IMR-90 (cell line): ENCODE data around the gene DCTD. TPM values are rescaled to one million over a fixed set of nuclear protein-coding genes. Genes with fewer than 3 reads are reported as not detected.

Experiments used
- ATAC-seq: fragments of 200-7000 bp; cut with Tn5 transposase; 2 replicates; pipeline ENCODE4 v1.9.1; 2020; ENCODE audit warnings: low read depth, mild to moderate bottlenecking, moderate library complexity
- BruUV-seq: library from RNA; stranded (reverse); fragments of 400-500 nt; replicated peaks from 2 replicates; lab custom pipeline; 2021; lab: Mats Ljungman, UMichigan
- CTCF ChIA-PET: fragments of 300-600 bp; formaldehyde crosslinking; extraction: SDS; loops from one replicate; lab custom pipeline; 2021; ENCODE audit warnings: antibody characterized with exemption; lab: Yijun Ruan, JAX
- POLR2A ChIA-PET: fragments of 300-600 bp; sonication (Branson Sonifier 250); formaldehyde crosslinking; loops from one replicate; lab custom pipeline; 2022; ENCODE audit warnings: antibody characterized with exemption; ENCODE audit not compliant: unreplicated experiment; lab: Charles Lee
- DNase-seq: peaks from one replicate; pipeline ENCODE4 v3.0.0; 2013
- H2AFZ ChIP-seq: replicated peaks from 2 replicates; pipeline ENCODE3; 2013; ENCODE audit warnings: low read length, mild to moderate bottlenecking; ENCODE audit not compliant: poor library complexity
- H2AK5ac ChIP-seq: 2 replicates; pipeline ENCODE4 v1.6.1; 2013; ENCODE audit warnings: low read depth, low read length, inconsistent platforms
- H2AK9ac ChIP-seq: replicated peaks from 2 replicates; pipeline ENCODE3; 2013; ENCODE audit warnings: mild to moderate bottlenecking, low read depth, low read length, moderate library complexity; ENCODE audit not compliant: poor library complexity
- H2BK120ac ChIP-seq: 2 replicates; pipeline ENCODE4 v1.6.1; 2013; ENCODE audit warnings: low read depth, low read length, inconsistent platforms
- H2BK15ac ChIP-seq: 3 replicates; pipeline ENCODE4 v1.6.1; 2013; ENCODE audit warnings: low read depth, low read length, inconsistent platforms
- H2BK20ac ChIP-seq: 2 replicates; pipeline ENCODE4 v1.6.1; 2013; ENCODE audit warnings: low read depth, mild to moderate bottlenecking, inconsistent platforms, low read length, moderate library complexity
- H2BK5ac ChIP-seq: 2 replicates; pipeline ENCODE4 v1.6.1; 2013; ENCODE audit warnings: mild to moderate bottlenecking, low read depth, low read length, inconsistent platforms; ENCODE audit not compliant: poor library complexity, severe bottlenecking
- H3K14ac ChIP-seq: replicated peaks from 2 replicates; pipeline ENCODE4 v1.6.1; 2013; ENCODE audit warnings: low read depth, low read length, inconsistent platforms
- H3K18ac ChIP-seq: 2 replicates; pipeline ENCODE4 v1.6.1; 2013; ENCODE audit warnings: low read depth, low read length, control low read depth
- H3K23ac ChIP-seq: 2 replicates; pipeline ENCODE4 v1.6.1; 2013; ENCODE audit warnings: low read depth, low read length, inconsistent platforms
- H3K27ac ChIP-seq: 2 replicates; pipeline ENCODE4 v1.5.1; 2013; ENCODE audit warnings: mild to moderate bottlenecking, control low read depth, low read length; ENCODE audit not compliant: insufficient read depth
- H3K27me3 ChIP-seq: 2 replicates; pipeline ENCODE4 v1.6.1; 2013; ENCODE audit warnings: low read length; ENCODE audit not compliant: control insufficient read depth, insufficient read depth
- H3K36me3 ChIP-seq: 2 replicates; pipeline ENCODE4 v1.6.1; 2013; ENCODE audit warnings: low read length, mixed read lengths; ENCODE audit not compliant: control insufficient read depth, insufficient read depth
- H3K4ac ChIP-seq: 2 replicates; pipeline ENCODE4 v1.6.1; 2013; ENCODE audit warnings: low read depth, low read length, inconsistent platforms
- H3K4me1 ChIP-seq: 2 replicates; pipeline ENCODE4 v1.6.1; 2013; ENCODE audit warnings: low read length, mixed read lengths; ENCODE audit not compliant: control insufficient read depth, insufficient read depth
- H3K4me2 ChIP-seq: 2 replicates; pipeline ENCODE4 v1.6.1; 2013; ENCODE audit warnings: low read depth, mild to moderate bottlenecking, control low read depth, low read length, moderate library complexity
- H3K4me3 ChIP-seq: 2 replicates; pipeline ENCODE4 v1.5.1; 2013; ENCODE audit warnings: low read depth, mild to moderate bottlenecking, control low read depth, low read length, moderate library complexity; ENCODE audit not compliant: insufficient read depth
- H3K56ac ChIP-seq: 2 replicates; pipeline ENCODE4 v1.6.1; 2013; ENCODE audit warnings: low read length, inconsistent platforms; ENCODE audit not compliant: insufficient read depth; ENCODE audit errors: extremely low read depth
- H3K79me1 ChIP-seq, 2 experiments: 2 replicates each; pipeline ENCODE4 v1.6.1; 2013; ENCODE audit warnings: low read length in 2 of 2, inconsistent platforms in 1 of 2, low read depth in 1 of 2
- H3K9ac ChIP-seq: 2 replicates; pipeline ENCODE4 v1.6.1; 2013; ENCODE audit warnings: low read depth, low read length, control low read depth
- H3K9me1 ChIP-seq: 2 replicates; pipeline ENCODE4 v1.6.1; 2013; ENCODE audit warnings: low read length, inconsistent platforms; ENCODE audit not compliant: insufficient read depth
- H3K9me3 ChIP-seq: 2 replicates; pipeline ENCODE4 v1.6.1; 2013; ENCODE audit warnings: low read length; ENCODE audit not compliant: control insufficient read depth, insufficient read depth
- H4K20me1 ChIP-seq: 2 replicates; pipeline ENCODE4 v1.6.1; 2013; ENCODE audit warnings: low read length, inconsistent platforms; ENCODE audit not compliant: insufficient read depth
- H4K5ac ChIP-seq: 2 replicates; pipeline ENCODE4 v1.6.1; 2013; ENCODE audit warnings: mild to moderate bottlenecking, low read depth, low read length, control low read depth
- H4K8ac ChIP-seq, 2 experiments: 2 replicates each; pipeline ENCODE4 v1.6.1; 2013; ENCODE audit warnings: low read depth in 2 of 2, low read length in 2 of 2, control low read depth in 1 of 2, inconsistent platforms in 1 of 2
- H4K91ac ChIP-seq: 2 replicates; pipeline ENCODE4 v1.6.1; 2013; ENCODE audit warnings: low read depth, low read length, inconsistent platforms; ENCODE audit not compliant: insufficient read depth
- ELK1 ChIP-seq: fragments of 150-350 bp; IDR thresholded peaks from 2 replicates; pipeline ENCODE4 v1.6.1; 2016; ENCODE audit warnings: low read depth, mild to moderate bottlenecking, low read length, moderate library complexity, borderline replicate concordance
- FOS ChIP-seq: fragments of 150-350 bp; IDR thresholded peaks from 2 replicates; pipeline ENCODE4 v1.6.1; 2016; ENCODE audit warnings: low read depth, low read length
- RAD21 ChIP-seq: IDR thresholded peaks from 2 replicates; pipeline ENCODE4 v1.6.1; 2012; ENCODE audit warnings: low read length, improper control_type of control experiment
- SMC3 ChIP-seq: fragments of 150-350 bp; IDR thresholded peaks from 2 replicates; pipeline ENCODE4 v1.6.1; 2016; ENCODE audit warnings: low read depth, mild to moderate bottlenecking, antibody characterized with exemption, low read length, moderate library complexity
- USF2 ChIP-seq: fragments of 150-350 bp; IDR thresholded peaks from 2 replicates; pipeline ENCODE4 v1.6.1; 2017; ENCODE audit warnings: mild to moderate bottlenecking, antibody characterized with exemption, low read length, low read depth
- WGBS, 2 experiments: methylation state at CpG; one replicate each; pipeline versions ENCODE4 v1.1.5 to v1.1.7; 2013; ENCODE audit warnings: missing lambda C conversion rate in 2 of 2; ENCODE audit not compliant: insufficient read length in 1 of 2; ENCODE audit errors: extremely low coverage in 2 of 2; 5-methylcytosine and 5-hydroxymethylcytosine counted together
- dilution Hi-C: fragments of 300-500 bp; cut with HindIII; formaldehyde crosslinking; loops from one replicate; pipeline ENCODE4 v1.14.3; 2018; ENCODE audit warnings: low sequenced_read_pairs; ENCODE audit not compliant: unreplicated experiment
- in situ Hi-C: fragments of 300-500 bp; cut with MboI; formaldehyde crosslinking; loops from 3 replicates; pipeline ENCODE4 v1.14.3; 2019; ENCODE audit warnings: low sequenced_read_pairs, inconsistent platforms, mixed read lengths
- intact Hi-C: fragments of 100-400 bp; cut with micrococcal nuclease; formaldehyde crosslinking; loops from 2 replicates; pipeline ENCODE4 v1.10.0; 2022
- polyA plus RNA-seq, 3 experiments: library from polyadenylated mRNA; depleted of rRNA; stranded (reverse); fragments of >200 nt; gene quantifications; 2 replicates each; pipeline ENCODE4 v1.2.3, GENCODE V29; 2012; ENCODE audit warnings: low replicate concordance in 1 of 3
- total RNA-seq: library from RNA; depleted of rRNA; stranded (reverse); fragments of >200 nt; gene quantifications from 2 replicates; pipeline ENCODE4 v1.2.3, GENCODE V29; 2012
- TF ChIP-seq, protein P1 (sequence below): conservative IDR thresholded peaks from 2 replicates; pipeline ENCODE4 v1.5.1; 2012; ENCODE audit warnings: mild to moderate bottlenecking, low read depth, low read length, improper control_type of control experiment

The DCTD gene
- total and polyA plus RNA-seq, 2 of the 4 experiments (the other 2 are of a cell fraction), result 90.3 to 127 TPM

DNA sequence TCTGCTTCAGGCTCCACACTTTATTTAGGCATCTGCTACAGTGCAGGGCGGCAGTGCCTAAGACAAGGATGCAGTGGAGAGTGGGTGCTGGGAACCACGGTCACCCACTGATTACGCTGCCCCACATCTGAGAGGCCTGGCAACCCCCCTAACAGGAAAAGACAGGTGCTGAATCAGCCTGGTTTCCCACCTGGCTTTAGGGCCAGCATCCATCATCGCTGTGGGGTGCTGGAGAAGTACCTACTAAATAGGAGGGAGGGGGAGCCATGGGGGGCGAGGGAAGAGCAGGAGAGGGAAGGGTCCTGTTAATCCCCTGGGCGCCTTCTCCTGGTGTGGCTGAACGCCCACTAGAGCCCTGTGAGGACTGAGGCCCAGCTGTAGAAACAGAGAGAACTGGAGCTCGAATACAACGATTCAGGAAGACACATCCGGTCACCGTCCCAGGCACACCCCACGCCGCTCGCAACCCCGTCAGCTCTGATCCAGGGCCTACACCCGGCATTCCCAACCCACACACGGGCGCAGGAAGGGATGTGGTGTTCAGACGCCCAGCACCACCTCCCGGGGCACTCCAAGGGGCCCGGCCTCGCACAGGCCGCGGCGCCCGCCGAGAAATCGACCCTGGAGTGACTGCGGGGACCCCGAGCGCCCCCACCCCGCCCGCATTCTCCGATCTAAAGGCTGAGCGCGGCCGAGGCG is 554 bp downstream of the DCTD start (continued):
- TF ChIP-seq USF2, result no peak

GRCh38 chr4:182914357-182914756 is 2.8 kb downstream of the DCTD start:
- no TSS peak for BruUV-seq
- no peak overlapping the region for H2BK15ac ChIP-seq
- H2AK5ac ChIP-seq, result 0 out of 2 replicates have a peak overlapping the region, but pooled peaks have one; percentile 8
- no peak overlapping the region for H3K14ac ChIP-seq
- H4K5ac ChIP-seq, result no peak overlapping the region
- ChIA-PET CTCF (interaction anchor here (1.0 kb wide), 1 partner anchor 11 kb away, joined by 5 read pairs; no protein-coding TSS in a partner anchor), POLR2A (no interaction called here)
- H2BK120ac ChIP-seq, result no peak overlapping the region
- no peak overlapping the region for H2BK5ac ChIP-seq
- no peak overlapping the region for H3K56ac ChIP-seq
- in situ Hi-C loops (no loop called here), dilution Hi-C loops (loop anchor here (25.0 kb wide), 1 partner anchor 348 kb away; no protein-coding TSS in a partner anchor), intact Hi-C loops (no loop called here)
- H2AFZ ChIP-seq, result no peak overlapping the region
- H3K4me2 ChIP-seq, result no peak overlapping the region
- peaks cover 26% of the 10 kb centered on the region for H3K9me1 ChIP-seq
- peaks cover 16% of the 10 kb centered on the region for H3K4me1 ChIP-seq
- H4K20me1 ChIP-seq, result no peaks in the 10 kb centered on the region
- H3K27me3 ChIP-seq, result no peaks in the 10 kb centered on the region
- no peak overlapping the region for H3K27ac ChIP-seq
- no peak overlapping the region for H2AK9ac ChIP-seq
- WGBS, 2 experiments, result 87% methylated on average over 4 of the region's 5 CpGs; no CpG with 5 or more reads in 1 of the 2 experiments
- no peak overlapping the region for H2BK20ac ChIP-seq
- peaks cover 32% of the 10 kb centered on the region for H3K36me3 ChIP-seq
- no peak overlapping the region for H3K9ac ChIP-seq
- TF ChIP-seq ELK1, result no peak
- no peak for TF ChIP-seq SMC3
- no peak for TF ChIP-seq FOS
- TF ChIP-seq USF2, result no peak
- no peak for TF ChIP-seq RAD21
- TF ChIP-seq, protein P1, sequence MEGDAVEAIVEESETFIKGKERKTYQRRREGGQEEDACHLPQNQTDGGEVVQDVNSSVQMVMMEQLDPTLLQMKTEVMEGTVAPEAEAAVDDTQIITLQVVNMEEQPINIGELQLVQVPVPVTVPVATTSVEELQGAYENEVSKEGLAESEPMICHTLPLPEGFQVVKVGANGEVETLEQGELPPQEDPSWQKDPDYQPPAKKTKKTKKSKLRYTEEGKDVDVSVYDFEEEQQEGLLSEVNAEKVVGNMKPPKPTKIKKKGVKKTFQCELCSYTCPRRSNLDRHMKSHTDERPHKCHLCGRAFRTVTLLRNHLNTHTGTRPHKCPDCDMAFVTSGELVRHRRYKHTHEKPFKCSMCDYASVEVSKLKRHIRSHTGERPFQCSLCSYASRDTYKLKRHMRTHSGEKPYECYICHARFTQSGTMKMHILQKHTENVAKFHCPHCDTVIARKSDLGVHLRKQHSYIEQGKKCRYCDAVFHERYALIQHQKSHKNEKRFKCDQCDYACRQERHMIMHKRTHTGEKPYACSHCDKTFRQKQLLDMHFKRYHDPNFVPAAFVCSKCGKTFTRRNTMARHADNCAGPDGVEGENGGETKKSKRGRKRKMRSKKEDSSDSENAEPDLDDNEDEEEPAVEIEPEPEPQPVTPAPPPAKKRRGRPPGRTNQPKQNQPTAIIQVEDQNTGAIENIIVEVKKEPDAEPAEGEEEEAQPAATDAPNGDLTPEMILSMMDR, result no peak
- no peak for ATAC-seq
- H3K9me3 ChIP-seq, result no peaks in the 10 kb centered on the region
- 0 out of 2 replicates have a peak overlapping the region, but pooled peaks have one; percentile 12 for H3K23ac ChIP-seq
- peaks cover 41 to 68% of the 10 kb centered on the region in 2 experiments for H3K79me1 ChIP-seq
- no peak for DNase-seq
- no peak overlapping the region for H3K18ac ChIP-seq
- H4K91ac ChIP-seq, result no peak overlapping the region
- H3K4ac ChIP-seq, result no peak overlapping the region
- H4K8ac ChIP-seq, result no peak overlapping the region
- H3K4me3 ChIP-seq, result no peak overlapping the region
